CD4-positive, alpha-beta T cell treated with Interleukin-12 subunit alpha and Interleukin-12 subunit beta, for 1 hour (primary cell): ENCODE results near the gene TMEM272.

Source experiments
- DNase-seq: peaks from one replicate; pipeline ENCODE4 v3.0.0-alpha.2; 2020

Gene TMEM272, protein sequence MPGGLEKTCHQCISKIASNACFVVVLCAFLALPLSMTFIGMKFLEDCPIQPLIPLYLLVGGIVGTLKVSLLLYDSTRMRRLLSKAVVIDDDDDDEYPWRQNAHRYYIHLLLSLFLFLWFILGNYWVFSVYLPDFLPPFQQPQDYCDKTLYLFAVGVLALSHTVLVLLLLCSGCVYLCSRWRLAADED

DNA sequence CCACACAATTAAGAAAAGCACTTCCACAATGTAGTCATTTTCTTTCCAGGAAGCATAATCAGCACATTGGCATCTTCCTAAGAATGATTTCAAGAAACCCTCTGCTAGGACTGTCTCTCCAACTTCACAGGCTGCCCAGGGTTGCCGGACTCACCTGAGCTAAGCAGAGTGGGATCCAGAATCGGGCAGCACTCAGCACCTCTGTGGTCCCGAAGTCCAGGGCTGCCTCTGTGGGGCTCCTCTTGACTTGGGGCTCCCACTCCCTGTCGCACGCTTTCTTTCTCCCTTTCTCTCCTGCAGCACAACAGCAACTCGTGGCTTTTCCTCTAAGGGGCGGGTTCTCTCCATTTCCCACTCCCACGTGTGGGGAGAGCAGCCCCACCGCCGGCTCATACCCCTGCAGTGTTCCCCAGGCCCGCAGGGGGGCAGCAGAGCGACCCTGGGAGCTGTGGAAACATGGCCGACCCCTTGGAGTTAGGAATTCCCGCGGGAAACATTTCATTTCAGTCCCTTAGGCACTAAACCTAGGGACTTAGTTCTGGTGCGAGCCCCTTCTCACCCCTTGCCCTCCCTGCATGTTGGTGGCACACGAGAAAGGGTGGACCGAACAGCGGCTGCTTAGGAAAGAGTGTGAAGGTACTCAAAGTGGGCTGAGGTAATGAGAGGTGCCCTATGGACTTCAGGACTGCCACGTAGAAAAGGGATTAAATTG is at the start of gene TMEM272:
Gene TMEM272 (minus strand): TSS at position 316 of the 712 bp plus-strand sequence. CDS start 6,647 bp downstream, outside the sequence.
- DNase-seq, result peak; percentile 48

DNA sequence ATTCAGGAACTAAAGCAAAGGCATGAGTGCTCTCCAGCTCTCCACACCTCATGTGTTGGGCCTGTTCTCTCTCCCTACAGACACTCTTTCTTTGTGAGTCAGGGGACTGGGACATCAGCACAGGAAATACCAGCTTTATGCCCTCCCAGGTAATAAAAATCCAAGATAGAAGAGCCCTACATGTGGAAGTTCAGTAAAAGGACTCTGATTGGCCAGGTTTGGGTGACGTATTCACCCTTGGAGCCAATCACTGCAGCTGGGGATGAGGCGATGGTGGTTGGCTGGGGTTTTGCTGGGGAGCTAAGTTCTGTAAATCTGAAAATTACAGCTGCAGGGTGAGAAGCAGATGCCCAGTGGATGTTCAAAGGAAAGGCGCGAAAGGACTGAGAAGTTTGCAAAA is 49.3 kb upstream of the TMEM272 start:
- no peak for DNase-seq

GRCh38 chr13:51892657-51893056 is 47.7 kb upstream of the TMEM272 start:
- no peak for DNase-seq

DNA sequence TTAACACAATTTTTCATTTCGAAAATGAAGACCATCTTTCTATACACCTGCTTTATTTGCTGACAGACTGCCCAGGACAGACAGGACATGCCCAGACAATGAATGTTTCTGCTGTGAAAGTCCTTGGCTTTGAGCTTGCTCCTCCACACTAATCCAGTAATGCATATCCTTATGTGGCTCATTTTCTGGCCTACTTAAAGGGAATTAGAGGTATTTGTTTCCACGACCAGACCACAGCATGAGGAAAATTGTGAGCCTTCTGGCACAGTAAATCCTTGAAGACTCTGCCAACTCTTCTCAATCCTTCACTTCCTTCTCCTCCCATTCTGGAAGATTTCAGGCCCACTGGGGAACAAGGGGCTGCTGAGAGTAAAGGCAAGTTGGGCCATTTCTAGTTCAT is 42.5 kb upstream of the TMEM272 start:
- no peak for DNase-seq

GRCh38 chr13:51885651-51886050 is 40.7 kb upstream of the TMEM272 start:
- DNase-seq, result no peak

GRCh38 chr13:51883226-51883600 is 38.2 kb upstream of the TMEM272 start:
- no peak for DNase-seq

GRCh38 chr13:51882570-51883225 is 37.7 kb upstream of the TMEM272 start:
- no peak for DNase-seq

- no peak for DNase-seq
Measured at GRCh38 chr13:51881296-51881695, 36.3 kb upstream of the TMEM272 start.

GRCh38 chr13:51879133-51879532 is 34.2 kb upstream of the TMEM272 start:
- no peak for DNase-seq

DNA sequence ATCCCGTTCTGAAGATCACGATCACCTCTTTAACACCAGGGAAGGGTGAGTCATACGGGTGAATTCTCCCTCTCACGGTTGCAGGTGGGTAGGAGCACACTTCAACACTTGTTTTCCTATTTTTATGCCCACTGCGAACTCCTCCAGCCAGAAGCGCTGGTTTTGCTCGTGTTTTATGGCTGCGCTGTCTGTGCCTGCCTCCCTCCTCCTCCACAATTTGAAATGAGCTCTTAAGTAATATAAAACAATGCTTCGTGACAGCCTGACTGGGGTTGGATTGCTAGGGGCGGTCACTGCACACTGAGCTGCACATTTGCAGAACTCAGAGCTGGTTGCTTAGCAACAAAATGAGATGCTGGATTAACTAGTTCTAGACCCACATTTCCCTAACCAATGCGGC is 29.7 kb upstream of the TMEM272 start:
- DNase-seq, result no peak

DNA sequence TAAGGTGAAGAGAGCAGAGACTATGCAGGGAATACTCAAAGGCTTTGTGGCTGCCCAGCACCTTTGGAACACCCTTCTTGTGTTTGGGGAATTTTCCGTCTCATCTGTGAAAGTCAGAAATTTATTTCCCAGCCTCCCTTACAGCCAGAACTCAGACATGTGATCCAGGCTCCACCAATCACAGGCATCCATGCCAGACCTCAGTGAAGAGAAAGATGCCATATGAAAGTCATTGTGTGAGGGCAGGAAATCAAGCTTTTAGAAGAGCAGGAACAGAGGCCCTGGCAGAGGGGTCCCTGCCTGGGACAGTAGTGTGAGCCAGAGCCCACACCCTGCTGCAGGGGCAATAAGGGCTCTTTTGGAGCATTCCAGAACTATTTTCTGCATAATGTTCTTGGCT is 28.9 kb upstream of the TMEM272 start:
- DNase-seq, result no peak

GRCh38 chr13:51873117-51873798 is 28.3 kb upstream of the TMEM272 start:
- DNase-seq, result no peak

DNA sequence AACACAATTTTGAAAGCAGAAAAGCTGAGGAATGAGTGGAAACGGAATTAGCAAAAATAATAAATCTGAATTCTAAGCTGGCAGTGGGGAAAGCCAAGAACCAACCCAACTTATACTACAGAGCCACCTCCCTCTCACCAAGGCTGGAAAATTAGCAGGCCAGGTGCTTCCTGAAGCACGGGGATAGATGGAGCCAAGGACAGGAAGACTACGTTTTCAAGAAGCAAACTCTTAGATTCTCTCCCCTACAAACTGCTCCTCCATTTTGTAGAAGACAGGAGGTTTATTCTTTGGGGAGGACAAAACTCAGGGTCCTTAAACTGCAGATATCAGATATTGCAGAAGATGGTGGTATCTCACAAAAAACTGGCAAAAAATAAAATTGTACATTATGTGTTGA is 25.6 kb upstream of the TMEM272 start:
- DNase-seq, result no peak

GRCh38 chr13:51869916-51870315 is 24.9 kb upstream of the TMEM272 start:
- DNase-seq, result no peak

DNA sequence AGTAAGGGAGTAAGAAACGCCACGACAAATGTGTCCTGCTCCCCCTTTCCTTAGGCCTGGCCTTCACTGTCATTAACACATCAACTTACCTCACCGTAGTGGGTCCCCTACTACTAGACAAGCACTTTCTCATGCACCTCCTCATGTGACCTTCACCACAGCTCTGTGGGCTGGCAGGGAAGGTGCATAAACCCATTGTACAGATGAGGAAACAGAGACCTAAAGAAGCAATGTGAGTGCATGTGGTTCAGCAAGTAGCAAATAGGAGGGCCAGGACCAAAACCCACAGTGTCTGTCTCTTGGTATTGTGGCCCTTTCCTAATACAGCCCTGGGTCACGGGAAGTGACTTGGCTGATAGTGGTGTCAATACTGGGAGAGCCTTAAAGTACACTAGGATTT is 22.1 kb upstream of the TMEM272 start:
- DNase-seq, result no peak

GRCh38 chr13:51865838-51866237 is 20.9 kb upstream of the TMEM272 start:
- no peak for DNase-seq

- no peak for DNase-seq
Measured at GRCh38 chr13:51862957-51863356, 18.0 kb upstream of the TMEM272 start.

- no peak for DNase-seq
Measured at GRCh38 chr13:51861723-51862300, 16.8 kb upstream of the TMEM272 start, which contains the start of gene CCDC70. TSS of gene CCDC70 (plus strand) at chr13:51861969. CDS start at chr13:51865412, 3,443 bp downstream.

- DNase-seq, result no peak
Measured at GRCh38 chr13:51858433-51859247, 13.7 kb upstream of the TMEM272 start.

- DNase-seq, result no peak
Measured at GRCh38 chr13:51856998-51857397, 12.0 kb upstream of the TMEM272 start.

- DNase-seq, result no peak
Measured at GRCh38 chr13:51856027-51856736, 11.2 kb upstream of the TMEM272 start.
